Small intestine (tissue), 7 donors: ENCODE measurements around the gene TYW3. TPM values are rescaled to one million over a fixed set of nuclear protein-coding genes. Genes with fewer than 3 reads are reported as not detected.
"Not testable (repeated sequence)": the region's sequence is repeated elsewhere in the genome, so short reads cannot be mapped to it uniquely, and the experiment has no call there.

Source experiments
- DNase-seq, 2 donors: peaks; one replicate each; pipeline versions ENCODE4 v3.0.0 to v3.0.0-alpha.2; 2013
- FAIRE-seq: peaks from 2 replicates; lab custom pipeline; 2012; peaks lifted over from hg19 to GRCh38; lab: Jason Lieb, UNC
- H3K27ac ChIP-seq, 3 donors: one replicate each; pipeline ENCODE4 v1.5.1; 2013; ENCODE audit warnings: low read length in 2 of 3, mild to moderate bottlenecking in 2 of 3, control low read depth in 1 of 3, inconsistent platforms in 1 of 3, low read depth in 1 of 3, moderate library complexity in 1 of 3
- H3K27me3 ChIP-seq, 3 donors: one replicate each; pipeline ENCODE4 v1.6.1; 2013; ENCODE audit warnings: low read length in 3 of 3, inconsistent platforms in 1 of 3; ENCODE audit not compliant: control insufficient read depth in 3 of 3, insufficient read depth in 3 of 3
- H3K36me3 ChIP-seq, 3 donors: one replicate each; pipeline ENCODE4 v1.6.1; 2013; ENCODE audit warnings: low read length in 3 of 3, inconsistent platforms in 1 of 3, low read depth in 1 of 3, mild to moderate bottlenecking in 1 of 3, moderate library complexity in 1 of 3; ENCODE audit not compliant: control insufficient read depth in 3 of 3, insufficient read depth in 2 of 3
- H3K4me1 ChIP-seq, 3 donors: one replicate each; pipeline ENCODE4 v1.6.1; 2013; ENCODE audit warnings: low read length in 2 of 3, inconsistent platforms in 1 of 3, low read depth in 1 of 3, mild to moderate bottlenecking in 1 of 3, moderate library complexity in 1 of 3; ENCODE audit not compliant: control insufficient read depth in 3 of 3, insufficient read depth in 2 of 3
- H3K4me3 ChIP-seq, 3 donors: one replicate each; pipeline ENCODE4 v1.5.1; 2013; ENCODE audit warnings: low read length in 3 of 3, control low read depth in 1 of 3, inconsistent platforms in 1 of 3, low read depth in 1 of 3, mild to moderate bottlenecking in 1 of 3, moderate library complexity in 1 of 3
- H3K9me3 ChIP-seq, 2 donors: one replicate each; pipeline ENCODE4 v1.6.1; 2013; ENCODE audit warnings: low read depth in 1 of 2, low read length in 1 of 2; ENCODE audit not compliant: control insufficient read depth in 2 of 2, insufficient read depth in 1 of 2
- WGBS, 3 donors: extraction: QIAGEN DNeasy Blood & Tissue Kit; methylation state at CpG; one replicate each; pipeline ENCODE4 v1.1.7; 2013; 5-methylcytosine and 5-hydroxymethylcytosine counted together
- polyA plus RNA-seq, 4 donors: library from polyadenylated mRNA; stranded (reverse) in 3 of 4; unstranded in 1 of 4; fragments of 200-250 nt in 3 of 4; fragments of 120-200 nt in 1 of 4; gene quantifications; one replicate each; pipeline versions ENCODE4 v1.2.1 to v1.2.3, GENCODE V29; 2013
- donor health status: healthy with polysubstance abuse.
- donor health status: control.
- donor health status: control.
- donor health status: Bipolar disorder and iron deficiency.
- donor health status: healthy.

The TYW3 gene
- polyA plus RNA-seq, 4 donors, result 11.0 to 17.9 (median 11.4) TPM

- Histone ChIP-seq H3K27me3 (no peaks in the 10 kb centered on the region), H3K27ac (peak overlapping the region; percentile 60 to 94 (median 79)), H3K9me3 (no peaks in the 10 kb centered on the region), H3K4me1 (peaks cover 2 to 22% (median 6%) of the 10 kb centered on the region in 3 donors), H3K4me3 (peak overlapping the region; percentile 56 to 91 (median 60)), H3K36me3 (peaks cover 6 to 14% (median 11%) of the 10 kb centered on the region in 3 donors)
- FAIRE-seq (no peak), DNase-seq (peak; percentile 79 to 82)
- 21 to 25% (median 22%) methylated on average over 11 of the region's 11 CpGs for WGBS, 3 donors
Measured at GRCh38 chr1:74733604-74734484, 892 bp downstream of the TYW3 start.

- H3K4me3 ChIP-seq, result no peak overlapping the region
- DNase-seq, result no peak
- H3K36me3 ChIP-seq, result peaks cover 6 to 23% (median 13%) of the 10 kb centered on the region in 3 donors
- FAIRE-seq, result no peak
- peaks cover 2 to 11% (median 6%) of the 10 kb centered on the region in 3 donors for H3K4me1 ChIP-seq
- no peaks in the 10 kb centered on the region for H3K27me3 ChIP-seq
- H3K27ac ChIP-seq, result no peak overlapping the region
- H3K9me3 ChIP-seq, result no peaks in the 10 kb centered on the region
- WGBS, 3 donors, result 95 to 99% (median 98%) methylated on average over 4 of the region's 4 CpGs
Measured at GRCh38 chr1:74737333-74737732, 4.4 kb downstream of the TYW3 start.

GRCh38 chr1:74740307-74740980, 7.5 kb downstream of the TYW3 start:
- H3K27me3 ChIP-seq, FAIRE-seq: not testable (repeated sequence)

GRCh38 chr1:74745247-74745646, 12.3 kb downstream of the TYW3 start:
- H3K36me3 ChIP-seq, result peaks cover 2 to 40% (median 9%) of the 10 kb centered on the region in 3 donors
- H3K4me1 ChIP-seq, FAIRE-seq, H3K9me3 ChIP-seq, DNase-seq, H3K4me3 ChIP-seq, H3K27me3 ChIP-seq, H3K27ac ChIP-seq: not testable (repeated sequence)
- WGBS, 3 donors, result 96 to 97% (median 96%) methylated on average over 6 of the region's 6 CpGs

More at GRCh38 chr1:74740307-74740980, 7.5 kb downstream of the TYW3 start:
- H3K9me3 ChIP-seq, H3K27ac ChIP-seq, H3K4me1 ChIP-seq, H3K4me3 ChIP-seq, DNase-seq: not testable (repeated sequence)
- WGBS, 3 donors, result 90 to 96% (median 95%) methylated on average over 12 to 13 of the region's 13 CpGs
- peaks cover 8 to 41% (median 17%) of the 10 kb centered on the region in 3 donors for H3K36me3 ChIP-seq

- Histone ChIP-seq H3K27ac (no peak overlapping the region), H3K9me3 (peaks cover 0 to 9% of the 10 kb centered on the region in 2 donors), H3K4me3 (no peak overlapping the region), H3K36me3 (peaks cover 4 to 34% (median 10%) of the 10 kb centered on the region in 3 donors), H3K4me1 (no peaks in the 10 kb centered on the region), H3K27me3 (no peaks in the 10 kb centered on the region)
- DNase-seq, result peak; percentile 32 to 53
- FAIRE-seq, result no peak
- 91 to 99% (median 94%) methylated on average over 1 of the region's 1 CpG for WGBS, 3 donors
Measured at GRCh38 chr1:74748960-74749359, 16.0 kb downstream of the TYW3 start.

GRCh38 chr1:74753104-74753503, 20.2 kb downstream of the TYW3 start:
- H3K36me3 ChIP-seq, result peaks cover 6 to 31% (median 8%) of the 10 kb centered on the region in 3 donors
- FAIRE-seq, result no peak
- no peak for DNase-seq
- H3K27ac ChIP-seq, result no peak overlapping the region
- no peaks in the 10 kb centered on the region for H3K4me1 ChIP-seq
- H3K9me3 ChIP-seq, result peaks cover 0 to 14% of the 10 kb centered on the region in 2 donors
- H3K27me3 ChIP-seq, result no peaks in the 10 kb centered on the region
- H3K4me3 ChIP-seq, result no peak overlapping the region
- 88 to 95% (median 93%) methylated on average over 2 of the region's 2 CpGs for WGBS, 3 donors

- Histone ChIP-seq H3K27ac (no peak overlapping the region), H3K4me3 (no peak overlapping the region), H3K36me3 (peaks cover 6 to 25% (median 8%) of the 10 kb centered on the region in 3 donors), H3K27me3 (no peaks in the 10 kb centered on the region), H3K4me1 (no peaks in the 10 kb centered on the region), H3K9me3 (peaks cover 0 to 14% of the 10 kb centered on the region in 2 donors)
- DNase-seq, result no peak
- no peak for FAIRE-seq
Measured at GRCh38 chr1:74755475-74755874, 22.5 kb downstream of the TYW3 start.

- not testable (repeated sequence) for FAIRE-seq, DNase-seq, H3K4me3 ChIP-seq, H3K4me1 ChIP-seq, H3K27me3 ChIP-seq, H3K27ac ChIP-seq
- Histone ChIP-seq H3K9me3 (peaks cover 0 to 14% of the 10 kb centered on the region in 2 donors), H3K36me3 (peaks cover 6 to 18% (median 8%) of the 10 kb centered on the region in 3 donors)
- WGBS, 3 donors, result 93 to 98% (median 97%) methylated on average over 2 of the region's 2 CpGs
Measured at GRCh38 chr1:74756650-74757049, 23.7 kb downstream of the TYW3 start.
